AG20443 (cell line): ENCODE results near the gene CSMD2.

Experiments
- DNase-seq: peaks from one replicate; pipeline ENCODE4 v3.0.0; 2012; ENCODE audit warnings: low spot score, mixed read lengths

CSMD2 gene

GRCh38 chr1:33997127-33998036 lies 167.6 kb downstream of the CSMD2 start:
- DNase-seq, result peak; percentile 50

DNA sequence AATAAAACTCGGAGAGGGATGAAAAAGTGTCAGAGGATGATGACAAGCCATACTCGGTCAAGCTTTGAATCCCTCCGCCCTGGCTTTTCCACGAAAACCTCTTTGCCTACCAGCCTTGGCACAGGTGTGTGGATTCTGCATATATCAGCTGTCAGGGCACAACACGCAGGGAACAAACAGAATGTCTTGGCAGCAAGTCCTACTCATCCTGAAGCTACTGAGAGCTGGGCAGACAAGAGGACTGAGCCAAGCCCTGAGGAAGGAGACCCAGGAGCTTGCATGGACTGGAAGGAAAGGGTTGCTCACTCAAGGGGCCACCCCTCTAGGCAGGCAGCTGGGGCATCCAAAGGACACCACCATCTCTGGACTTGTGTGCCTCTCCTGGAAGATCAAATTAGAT lies 168.7 kb downstream of the CSMD2 start:
- no peak for DNase-seq

DNA sequence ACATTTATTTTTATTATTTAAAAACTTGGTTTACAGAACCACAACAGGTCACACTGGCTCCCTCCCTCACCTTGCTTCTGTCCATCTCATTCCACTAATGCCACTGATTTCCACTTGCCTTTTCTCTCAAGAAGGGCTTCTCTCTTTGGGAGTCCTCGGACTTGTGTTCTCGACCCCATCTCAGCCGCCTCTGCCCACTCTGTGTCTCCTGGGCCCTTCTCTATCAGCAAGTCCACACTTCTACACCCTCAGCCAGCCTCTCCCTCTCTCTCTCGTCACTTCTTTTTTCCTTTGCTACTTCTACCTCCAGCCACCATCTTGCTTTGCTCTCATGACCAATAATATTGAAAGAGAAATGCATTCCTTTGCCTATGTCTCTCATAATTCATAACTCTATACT lies 171.7 kb downstream of the CSMD2 start:
- no peak for DNase-seq

DNA sequence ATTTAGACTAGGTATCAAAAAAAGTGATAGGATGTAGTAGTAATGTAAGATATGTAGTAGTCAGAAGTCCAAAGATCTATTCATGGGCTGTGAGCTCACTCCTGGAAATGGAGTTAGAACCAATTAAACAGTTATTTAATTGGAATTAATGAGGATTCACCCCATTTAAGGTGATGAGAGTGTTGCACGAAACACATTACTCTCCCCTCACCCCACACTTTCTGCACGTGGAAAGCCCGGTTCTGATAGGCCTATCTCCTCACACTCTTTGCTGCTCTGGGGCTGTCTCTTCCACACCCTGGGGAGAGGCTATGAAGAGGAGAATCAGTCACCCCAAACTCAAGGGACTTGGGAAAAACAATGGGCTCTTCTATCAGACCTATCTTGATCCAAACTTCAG lies 174.7 kb downstream of the CSMD2 start:
- DNase-seq, result no peak

DNA sequence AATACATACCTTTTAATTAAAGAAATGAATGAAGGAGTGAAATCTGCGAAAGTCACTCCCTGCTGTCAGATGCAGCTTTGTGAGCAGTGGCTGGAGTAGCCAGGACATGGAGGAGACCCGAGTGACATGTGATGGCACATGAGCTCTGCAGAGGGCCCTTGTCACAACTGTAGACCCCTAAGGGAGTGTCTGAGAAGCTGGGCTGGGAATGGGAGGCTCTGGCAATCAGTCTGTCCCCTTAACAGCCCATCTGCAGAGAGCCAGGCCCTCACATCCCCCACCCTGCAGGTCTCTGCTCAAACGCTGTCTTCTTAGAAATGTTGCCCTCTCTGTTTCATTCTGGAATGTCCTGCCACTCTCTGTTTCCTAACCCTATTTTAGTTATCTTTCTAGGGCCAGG lies 176.9 kb downstream of the CSMD2 start:
- no peak for DNase-seq

DNA sequence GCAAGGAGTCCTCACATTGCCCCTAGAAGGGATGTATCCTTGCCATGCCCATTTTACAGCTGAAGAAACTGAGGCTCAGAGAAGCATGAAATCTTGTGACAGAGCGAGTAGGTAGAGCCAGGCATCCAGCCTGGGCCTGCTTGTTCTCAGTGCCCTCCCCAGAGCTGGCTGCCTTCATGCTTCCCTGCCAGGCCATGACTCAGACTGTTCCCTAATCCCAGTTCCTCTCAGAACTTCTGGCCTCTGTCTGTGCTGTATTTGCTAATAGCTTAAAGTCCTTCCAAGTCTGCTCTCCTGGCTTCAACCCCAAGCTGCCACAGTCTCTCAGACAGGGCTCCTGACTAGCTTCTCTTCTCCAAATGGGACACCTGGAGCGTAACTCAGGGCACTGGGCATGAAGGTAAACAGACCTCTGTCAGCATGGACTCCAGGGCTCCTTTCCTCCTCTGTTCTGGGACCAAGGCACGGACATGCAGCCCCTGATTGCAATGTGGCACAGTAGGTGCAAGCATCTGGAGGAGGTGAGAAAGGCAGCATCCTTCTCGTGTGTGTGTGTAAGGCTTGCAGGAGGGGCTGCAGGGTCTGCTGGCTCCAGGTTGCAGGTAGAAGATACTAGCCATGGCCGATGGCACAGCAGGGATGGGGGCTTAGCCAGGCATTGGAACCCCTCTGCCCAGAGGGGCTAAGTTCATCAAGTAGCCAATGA lies 178.5 kb downstream of the CSMD2 start:
- DNase-seq, result peak; percentile 92

DNA sequence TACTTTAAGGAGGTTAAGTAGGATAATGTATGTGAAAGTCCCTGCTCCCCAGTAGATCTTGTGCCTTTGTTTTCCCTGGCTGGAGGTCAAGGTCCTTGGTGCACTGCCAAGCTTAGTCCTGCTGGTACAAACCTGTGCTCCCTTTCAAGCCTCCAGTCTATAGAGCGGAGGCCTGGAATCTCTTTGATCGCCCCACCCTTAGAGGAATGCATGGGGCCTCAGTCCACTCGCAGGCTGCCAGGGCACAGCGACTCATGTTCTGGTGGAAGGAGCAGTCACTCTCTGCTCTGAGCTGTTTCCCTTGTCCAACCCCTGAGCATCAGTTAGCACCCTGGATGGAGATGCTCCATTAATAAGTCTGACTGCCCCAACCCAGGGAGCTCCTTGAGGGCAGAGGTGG lies 179.4 kb downstream of the CSMD2 start:
- peak; percentile 64 for DNase-seq

DNA sequence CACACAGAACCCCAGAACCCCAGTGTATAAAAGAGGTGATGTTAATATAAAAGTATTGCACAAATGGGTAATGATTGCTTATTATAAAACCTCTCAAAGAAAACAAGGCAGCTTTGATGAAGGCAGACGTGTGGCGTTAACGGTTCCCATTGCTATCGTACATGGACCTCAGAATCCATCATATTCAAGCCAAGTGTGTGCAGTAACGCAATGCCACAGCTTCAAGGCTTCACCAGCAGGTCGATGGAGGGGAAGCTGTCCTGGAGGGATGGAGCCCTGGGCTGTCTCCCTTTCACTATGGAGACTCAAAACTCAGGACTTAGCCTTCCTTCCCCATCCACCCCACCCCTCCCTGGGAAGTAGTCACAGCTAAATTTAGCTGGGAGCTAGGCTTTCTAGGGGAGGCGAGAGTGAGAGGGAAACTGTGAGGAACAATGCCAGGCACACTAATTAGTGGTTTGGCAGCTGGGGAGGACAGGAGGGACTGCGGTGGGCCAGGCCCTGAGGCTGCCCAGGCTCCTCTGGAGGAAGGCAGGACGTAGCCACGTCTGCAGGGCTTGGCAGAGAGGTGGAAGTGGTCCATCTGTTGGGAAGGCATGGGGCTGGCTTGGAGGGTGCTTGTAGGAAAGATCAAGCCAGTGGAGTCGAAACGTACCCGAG lies 180.0 kb downstream of the CSMD2 start:
- DNase-seq, result peak; percentile 74

DNA sequence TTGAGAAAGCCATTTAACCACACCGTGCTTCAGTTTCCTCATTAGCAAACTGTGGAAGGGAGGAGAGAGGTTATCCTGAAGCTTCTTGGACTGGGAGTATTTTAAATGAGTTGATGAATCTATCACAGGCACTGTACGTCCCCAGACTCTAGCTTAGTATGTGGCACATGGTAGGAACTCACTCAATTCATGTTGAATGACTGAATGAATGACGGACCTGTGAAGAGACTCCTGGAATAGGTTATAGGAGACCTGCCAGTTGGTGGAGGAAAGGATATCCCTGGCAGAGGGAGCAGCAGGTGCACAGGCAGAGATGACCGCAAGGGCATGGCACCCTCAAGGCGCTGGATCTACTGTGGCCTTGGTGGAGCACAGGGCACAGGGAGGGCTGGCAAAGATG lies 182.6 kb downstream of the CSMD2 start:
- DNase-seq, result no peak

DNA sequence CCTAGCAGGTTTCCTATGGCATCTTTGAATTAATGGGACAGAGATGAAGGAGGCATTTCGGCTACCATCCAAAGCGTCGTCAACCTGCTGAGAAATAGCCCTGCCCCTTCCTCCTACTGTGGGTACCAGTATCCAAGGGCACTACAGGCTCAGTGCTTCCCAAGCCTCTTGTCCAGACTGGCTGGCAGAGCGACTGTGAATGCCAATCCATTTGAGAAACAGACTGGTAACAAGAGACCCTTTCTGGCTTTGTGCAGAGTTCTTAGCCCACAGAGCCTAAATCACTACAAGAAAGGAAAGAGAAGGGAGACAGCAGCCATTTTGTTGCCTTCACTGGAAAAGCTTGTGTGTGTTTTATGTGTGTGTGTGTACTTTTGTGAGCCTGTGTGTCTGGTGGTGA lies 185.7 kb downstream of the CSMD2 start:
- no peak for DNase-seq

GRCh38 chr1:33975961-33976360 lies 189.1 kb downstream of the CSMD2 start:
- DNase-seq, result no peak

- DNase-seq, result no peak
Measured at GRCh38 chr1:33973799-33974545, 191.1 kb downstream of the CSMD2 start.

DNA sequence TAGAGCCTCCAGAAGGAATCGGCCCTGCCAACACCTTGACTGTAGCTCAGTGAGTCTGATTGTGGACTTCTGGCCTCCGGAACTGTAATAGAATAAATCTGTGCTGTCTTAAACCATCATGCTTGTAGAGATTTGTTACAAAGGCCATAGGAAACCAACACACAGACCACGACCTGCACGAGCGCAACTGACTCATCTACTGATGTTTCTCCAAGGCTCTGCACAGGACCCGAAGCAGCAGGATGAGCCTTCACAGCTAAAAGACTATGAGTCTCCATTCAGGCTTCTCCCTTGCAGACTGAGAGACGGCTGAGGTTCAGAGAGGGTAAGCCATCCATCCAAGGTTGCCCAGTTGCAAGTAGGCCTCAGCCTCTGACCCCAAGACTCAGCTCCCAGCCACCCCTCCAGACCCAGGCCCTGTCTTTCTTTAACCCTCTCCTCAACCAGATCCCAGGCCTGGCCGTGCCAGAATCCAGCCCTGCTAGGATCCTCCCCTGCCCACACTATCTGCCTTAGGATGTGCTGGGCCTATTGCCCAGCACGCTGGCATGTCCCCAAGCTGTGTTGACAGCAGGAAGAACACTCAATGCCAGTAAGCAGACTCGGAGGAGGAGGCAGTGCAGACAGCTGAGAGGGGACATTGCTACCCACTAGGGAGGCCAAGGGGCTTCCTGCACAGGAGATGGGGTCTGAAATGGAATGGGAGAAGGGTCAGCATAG lies 192.2 kb downstream of the CSMD2 start:
- peak; percentile 63 for DNase-seq

- no peak for DNase-seq
Measured at GRCh38 chr1:33971913-33972312, 193.1 kb downstream of the CSMD2 start.

DNA sequence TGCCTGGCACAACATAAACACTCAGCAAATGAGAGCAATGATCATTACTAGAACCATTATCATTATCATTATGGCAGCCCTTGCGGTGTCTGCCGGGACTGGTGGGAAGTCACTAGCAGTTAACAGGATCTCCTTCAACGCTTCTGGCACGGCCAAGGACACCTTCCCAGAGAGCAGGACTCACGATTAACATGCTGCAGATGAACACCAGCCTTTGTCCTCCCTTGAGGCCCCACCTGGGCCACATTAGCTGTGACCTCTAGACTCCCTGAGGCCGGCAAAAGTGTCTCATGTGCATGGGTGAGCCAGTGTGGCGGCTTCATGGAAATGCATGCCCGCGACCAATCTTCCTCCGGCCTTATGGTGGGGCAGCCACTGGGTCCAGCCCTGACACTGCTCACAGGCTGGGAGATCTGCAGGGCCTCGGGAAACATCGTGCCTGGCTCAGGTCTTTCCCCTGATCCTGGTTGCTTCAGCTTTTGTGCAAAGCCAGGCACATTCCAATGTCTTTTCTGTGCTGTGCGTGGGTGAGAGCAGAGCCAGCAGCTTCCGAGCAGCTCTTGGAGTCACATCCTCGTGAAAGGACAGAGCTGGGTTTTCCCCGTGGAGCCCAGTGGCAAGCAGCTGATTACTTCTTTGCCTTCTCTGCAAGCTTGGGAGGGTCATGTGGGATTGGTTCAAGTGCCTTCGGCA lies 193.9 kb downstream of the CSMD2 start:
- peak; percentile 82 for DNase-seq

DNA sequence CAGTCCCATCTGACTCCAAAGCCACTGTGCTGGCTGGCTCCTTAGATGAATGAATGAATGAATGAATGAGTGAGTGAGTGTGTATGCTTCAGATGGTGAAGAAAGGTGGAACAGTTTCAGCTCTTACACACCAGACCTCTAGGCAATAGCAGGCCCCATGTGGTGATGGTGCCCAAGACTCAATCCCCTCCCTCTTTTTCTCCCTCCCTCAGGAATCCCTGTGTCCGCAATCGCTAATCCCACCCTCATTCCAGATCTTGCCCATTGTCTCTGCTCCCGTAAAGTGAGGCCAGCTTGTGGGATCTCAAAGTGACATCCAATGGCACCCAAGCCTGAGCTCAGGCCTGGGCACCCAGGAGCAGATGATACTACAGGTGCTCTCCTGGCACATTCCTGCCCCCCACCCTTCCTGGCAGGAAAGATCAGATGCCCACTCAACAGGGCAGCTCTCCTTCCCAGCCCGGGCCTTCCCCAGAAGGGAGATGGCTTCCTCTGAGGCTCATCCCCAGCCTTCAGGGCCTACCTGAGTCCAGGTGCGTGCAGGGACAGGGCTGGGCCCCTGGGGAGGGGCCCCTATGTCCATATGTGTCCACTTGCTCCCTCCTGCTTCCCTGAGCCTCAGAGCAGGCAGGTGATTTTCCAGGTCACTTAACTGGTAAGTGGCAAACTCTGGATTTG lies 194.7 kb downstream of the CSMD2 start:
- DNase-seq, result no peak

DNA sequence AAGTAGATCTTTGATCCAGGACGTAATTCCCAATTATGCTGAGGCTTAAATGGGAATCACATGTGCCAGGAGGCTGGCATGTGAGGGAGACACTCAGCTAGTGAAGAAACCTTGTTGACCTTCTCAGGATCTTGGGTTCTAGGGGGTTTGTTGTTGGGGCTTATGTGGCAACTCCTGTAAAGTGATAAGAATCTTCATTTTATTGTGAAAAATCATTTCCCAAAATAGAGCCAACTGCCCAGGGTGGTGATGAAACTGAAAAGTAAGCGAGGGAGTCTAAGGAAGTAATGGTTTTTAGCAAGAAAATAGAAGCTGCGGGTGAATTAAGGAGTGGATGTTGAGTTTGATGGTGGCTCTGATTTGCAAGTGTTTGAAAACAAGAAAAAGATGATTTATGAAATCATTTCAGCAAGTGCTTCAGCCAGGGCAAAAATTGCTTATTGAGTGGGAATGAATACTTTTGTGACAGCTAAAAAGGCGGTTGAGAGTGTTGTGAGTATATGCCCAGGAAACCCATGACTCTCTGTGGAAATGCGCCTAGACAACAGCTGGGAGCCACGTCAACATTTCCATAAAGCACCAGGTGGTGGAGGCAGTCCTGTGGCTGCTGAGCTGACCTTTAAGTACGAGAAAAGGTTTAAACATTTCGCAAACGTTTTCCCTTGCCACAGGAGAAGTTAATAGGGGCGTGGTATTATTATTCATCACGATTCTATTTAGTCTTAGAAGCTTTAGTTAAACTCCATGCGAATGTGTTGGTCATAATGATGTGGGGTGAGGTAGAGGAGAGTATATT lies 198.5 kb downstream of the CSMD2 start:
- peak; percentile 30 for DNase-seq

DNA sequence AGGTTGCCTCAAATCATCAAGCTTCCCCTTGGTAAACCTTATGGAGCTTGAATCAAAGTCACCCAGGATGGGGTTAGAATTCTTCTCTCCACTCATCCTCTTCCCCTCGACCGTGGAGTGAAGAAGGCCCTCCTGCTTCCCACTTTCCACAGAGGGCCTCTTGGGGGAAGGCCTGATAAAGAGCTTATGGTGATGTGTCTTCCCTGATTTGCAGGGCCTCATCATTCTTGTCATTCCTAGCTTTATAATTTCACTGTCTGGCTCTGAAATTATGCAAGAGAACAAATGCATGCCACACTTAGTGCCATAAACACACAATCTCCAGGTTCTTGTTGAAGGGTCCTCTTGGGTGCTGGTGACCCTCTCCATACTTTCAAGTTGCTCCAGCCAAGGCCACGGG lies 199.9 kb downstream of the CSMD2 start:
- DNase-seq, result no peak

GRCh38 chr1:33962061-33962460 lies 203.0 kb downstream of the CSMD2 start:
- DNase-seq, result no peak
